NCI-H128 (cell line): Measurements from ENCODE around the gene MYRFL.
"Not testable (repeated sequence)": the region's sequence is repeated elsewhere in the genome, so short reads cannot be mapped to it uniquely, and the experiment has no call there.

Experiments used
- DNase-seq: peaks from one replicate; lab custom pipeline; 2025; ENCODE audit not compliant: unreplicated experiment; lab: John Stamatoyannopoulos, UW

MYRFL gene

DNA sequence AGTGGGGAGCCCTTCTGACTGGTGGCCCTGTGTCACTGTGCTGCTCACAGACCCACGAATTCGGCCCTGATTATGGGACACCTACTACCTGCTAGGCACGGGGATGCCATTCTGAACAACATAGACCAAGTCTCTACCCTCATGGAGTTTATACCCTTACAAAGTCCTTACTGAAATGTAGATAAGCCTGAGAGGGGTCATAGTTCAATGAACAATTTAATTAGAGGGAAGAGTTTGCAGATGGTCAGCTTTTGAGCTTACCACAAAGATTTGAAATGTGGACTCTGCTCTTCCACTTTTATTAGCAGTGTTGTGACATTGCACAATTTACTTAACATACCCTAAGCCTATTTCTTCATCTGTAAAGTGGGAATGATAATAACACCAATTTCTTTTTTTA lies 161.1 kb downstream of the MYRFL start:
- no peak for DNase-seq

DNA sequence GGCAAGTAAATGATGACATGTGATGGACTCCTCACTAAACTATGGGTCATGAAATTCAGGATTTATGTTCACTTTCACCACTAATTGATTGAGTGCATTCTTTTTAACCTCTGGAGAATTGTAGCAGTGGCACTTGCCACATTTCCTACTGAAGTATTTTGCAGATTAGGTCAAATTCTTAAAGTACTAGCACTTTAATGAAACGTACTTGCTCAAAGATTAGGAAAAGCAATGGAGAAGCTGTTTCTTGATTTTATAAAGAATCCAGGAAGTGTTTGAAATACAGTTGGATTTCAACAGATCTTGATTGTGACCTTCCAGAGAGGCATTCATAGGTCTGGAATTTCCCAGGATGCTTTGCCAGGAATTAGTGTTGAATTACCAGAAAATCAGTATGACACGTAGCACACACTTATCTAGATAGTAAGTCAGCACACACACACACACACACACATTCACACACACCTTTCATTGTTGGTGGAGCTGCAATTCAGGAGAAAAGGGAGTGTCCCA lies 162.6 kb downstream of the MYRFL start:
- no peak for DNase-seq

DNA sequence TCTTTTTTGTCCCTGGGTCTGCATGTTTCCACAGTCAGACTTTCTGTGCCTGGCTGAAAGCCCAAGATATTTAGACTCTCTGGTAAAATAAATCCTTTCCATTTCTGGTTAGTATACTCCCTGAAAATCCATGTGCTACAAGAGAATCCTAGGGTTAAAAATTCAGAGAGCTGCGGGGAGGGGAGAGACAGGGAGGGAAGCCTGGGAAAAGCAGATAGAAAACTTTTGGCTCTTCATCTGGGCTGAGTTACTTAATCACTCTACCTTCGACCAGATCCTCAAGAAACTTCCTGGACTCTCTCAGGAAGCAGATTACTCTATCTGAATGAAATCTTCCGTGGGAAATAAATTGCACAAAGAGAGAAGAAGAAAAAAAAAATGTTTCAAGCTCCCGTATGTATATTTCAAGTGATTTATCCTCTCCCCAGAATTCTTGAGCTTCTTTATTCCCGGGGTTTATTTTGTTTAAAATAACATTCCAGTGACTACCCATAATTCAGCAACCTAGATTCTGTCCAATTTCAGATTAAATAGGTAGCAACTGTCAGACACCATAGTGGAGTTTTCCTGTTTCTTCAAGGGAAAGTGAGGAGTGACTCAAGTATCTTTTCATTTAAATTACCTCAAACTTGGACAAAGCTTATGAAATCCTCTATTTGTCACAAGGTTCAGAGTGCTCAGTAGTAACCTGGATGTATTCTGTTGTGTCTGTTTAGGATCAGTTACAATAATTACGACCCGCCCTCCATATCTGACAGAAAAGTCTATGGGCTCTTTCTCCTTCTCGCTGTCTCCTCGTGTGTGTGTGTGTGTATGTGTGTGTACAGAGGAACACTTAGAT lies 163.7 kb downstream of the MYRFL start:
- DNase-seq, result no peak

DNA sequence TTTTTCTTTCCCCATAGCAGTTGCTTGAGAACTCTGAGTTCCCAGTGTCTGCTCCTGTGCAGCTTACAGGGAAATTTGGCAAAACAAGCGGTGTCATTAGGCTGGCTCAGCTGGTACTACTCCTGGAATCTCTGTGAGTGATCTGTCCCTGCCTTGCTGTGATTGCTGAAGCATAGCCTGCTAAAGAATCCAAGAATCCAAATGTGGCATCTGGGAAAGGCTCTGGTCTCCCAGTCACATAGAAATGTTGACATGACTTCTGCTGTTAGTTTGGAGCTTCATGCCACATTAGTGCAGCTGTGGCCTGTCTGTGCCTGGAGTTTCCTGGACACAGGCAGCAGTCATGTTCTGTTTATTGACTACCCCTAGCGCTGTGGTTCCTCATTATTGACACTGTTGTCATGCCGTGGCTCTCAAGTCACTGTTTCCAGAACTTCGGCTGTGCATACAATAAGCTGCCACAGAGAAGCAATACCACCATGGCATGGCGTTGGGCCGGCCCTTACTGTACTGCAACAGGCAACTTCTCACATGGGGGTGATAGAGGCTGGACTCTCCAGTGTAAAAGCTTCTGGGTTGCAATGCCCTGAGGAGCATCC lies 166.8 kb downstream of the MYRFL start:
- DNase-seq, result no peak

DNA sequence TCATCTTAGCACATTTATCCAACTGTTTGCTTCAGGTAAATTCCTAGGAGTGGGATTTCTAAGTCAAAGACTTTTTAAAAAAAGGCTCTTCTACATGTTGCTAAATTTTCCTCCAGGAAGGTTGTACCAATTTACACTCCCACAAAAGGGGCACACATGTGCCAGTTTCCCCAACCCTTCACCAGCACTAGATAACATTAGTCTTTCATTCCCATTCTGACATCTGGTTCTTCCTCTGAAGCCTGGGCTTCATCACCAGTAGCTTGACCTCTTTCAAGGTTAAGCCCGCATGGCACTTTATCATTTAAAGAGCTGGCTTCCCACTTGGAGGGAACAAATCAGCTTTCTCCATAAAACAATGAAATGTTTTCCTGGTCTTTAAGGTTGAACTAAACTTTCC lies 168.4 kb downstream of the MYRFL start:
- DNase-seq, result no peak

DNA sequence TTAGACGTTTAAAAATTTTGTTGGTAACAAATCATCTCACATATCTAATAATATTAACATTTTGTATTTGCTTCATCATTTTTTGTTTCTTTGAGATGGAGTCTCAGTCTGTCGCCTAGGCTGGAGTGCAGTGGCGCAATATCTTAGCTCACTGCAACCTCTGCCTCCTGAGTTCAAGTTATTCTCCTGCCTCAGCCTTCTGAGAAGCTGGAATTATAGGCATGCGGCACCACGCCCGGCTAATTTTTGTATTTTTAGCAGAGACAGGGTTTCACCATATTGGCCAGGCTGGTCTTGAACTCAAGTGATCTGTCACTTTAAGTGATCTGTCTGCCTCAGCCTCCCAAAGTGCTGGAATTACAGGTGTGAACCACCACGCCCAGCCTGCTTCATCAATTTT lies 169.1 kb downstream of the MYRFL start:
- not testable (repeated sequence) for DNase-seq

DNA sequence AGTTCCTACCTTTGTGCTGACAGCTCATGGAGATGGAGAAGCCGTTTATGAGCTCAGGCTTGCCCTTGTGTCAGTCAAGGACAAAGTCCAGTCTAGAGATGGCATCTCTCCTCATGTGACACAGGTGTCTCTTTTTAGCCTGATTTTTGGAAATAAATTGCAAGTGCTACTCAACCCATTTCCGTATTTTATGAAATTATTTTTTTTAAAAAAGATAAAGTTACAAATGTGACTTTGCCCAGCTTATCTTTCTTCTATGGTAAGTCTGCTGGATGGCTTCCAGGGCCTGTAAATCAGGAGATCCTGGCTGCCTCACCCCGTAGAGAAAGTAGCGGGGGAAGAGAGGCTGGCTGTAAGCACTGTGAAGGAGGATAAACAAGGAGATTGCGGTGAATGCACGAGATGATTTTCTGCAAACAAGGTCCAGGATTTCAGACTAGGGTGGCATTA lies 169.7 kb downstream of the MYRFL start:
- DNase-seq, result no peak

DNA sequence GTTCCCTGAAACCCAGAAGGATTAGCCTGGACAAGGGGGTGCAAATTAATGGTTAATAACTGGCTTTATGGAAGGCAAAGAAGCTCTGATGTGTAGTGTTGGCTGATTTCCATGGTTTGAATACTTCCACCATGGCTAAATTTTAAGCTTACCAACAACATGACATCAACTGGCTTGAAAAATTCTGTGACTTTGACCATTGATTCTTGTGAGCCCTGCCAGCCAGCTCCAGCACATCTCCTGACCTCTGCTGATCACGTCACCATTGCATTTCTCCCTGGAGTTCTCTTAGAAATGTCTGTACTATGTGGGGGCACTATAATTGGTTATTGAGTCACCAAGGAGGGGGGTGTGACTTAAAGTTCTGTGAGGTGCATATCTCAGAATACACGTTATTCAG lies 171.2 kb downstream of the MYRFL start:
- no peak for DNase-seq

DNA sequence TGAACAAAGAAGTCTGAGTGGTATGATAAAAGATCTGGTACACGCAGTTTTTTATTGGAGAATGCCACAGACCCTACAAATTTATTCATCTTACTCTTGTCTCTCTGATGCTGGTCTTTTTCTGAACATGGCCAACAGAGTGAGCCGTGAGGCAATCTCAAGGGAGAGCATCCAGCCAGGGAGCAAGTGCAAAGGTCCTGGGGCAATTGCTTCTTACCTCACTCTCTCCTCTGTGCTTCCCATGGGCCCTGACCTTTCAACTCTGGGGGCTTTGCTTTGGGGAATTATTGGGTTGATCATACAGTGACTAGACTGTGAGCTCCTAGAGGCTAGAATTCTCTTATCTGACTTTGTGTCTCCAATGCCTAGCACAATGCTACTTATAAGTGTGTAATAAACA lies 171.7 kb downstream of the MYRFL start:
- no peak for DNase-seq

DNA sequence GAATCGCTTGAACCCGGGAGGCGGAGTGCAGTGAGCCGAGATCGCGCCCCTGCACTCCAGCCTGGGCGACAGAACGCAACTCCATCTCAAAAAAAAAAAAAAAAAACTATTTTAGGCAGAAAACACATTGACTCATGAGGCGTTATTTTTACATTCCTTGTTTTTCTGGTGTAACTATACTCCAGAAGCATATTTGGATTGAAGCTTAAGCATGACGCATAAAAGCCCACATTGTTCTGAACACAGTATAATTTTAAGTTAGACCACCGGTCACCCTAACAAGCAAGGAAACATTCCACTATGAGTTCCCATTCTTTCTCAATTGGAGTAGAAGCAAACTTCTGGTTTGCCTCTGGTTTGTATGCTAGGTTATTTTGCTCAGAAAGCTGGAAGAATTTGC lies 173.0 kb downstream of the MYRFL start:
- DNase-seq, result no peak

DNA sequence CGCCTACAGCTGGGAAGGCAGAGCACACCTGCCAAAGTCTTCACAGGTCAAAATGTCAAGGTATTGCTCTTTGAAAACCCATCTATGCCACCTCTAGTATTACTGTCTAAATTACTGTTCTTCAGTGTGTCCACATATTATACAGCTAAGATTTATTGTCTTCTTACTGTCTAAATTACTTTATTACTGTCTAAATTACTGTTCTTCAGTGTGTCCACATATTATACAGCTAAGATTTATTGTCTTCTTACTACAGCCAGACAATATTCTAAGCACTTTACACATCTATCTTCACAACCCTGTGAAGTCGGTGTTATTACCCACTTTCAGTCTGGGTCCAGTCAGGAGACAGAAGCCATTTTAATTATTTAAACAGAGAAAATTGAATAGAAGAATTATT lies 173.9 kb downstream of the MYRFL start:
- DNase-seq, result no peak

DNA sequence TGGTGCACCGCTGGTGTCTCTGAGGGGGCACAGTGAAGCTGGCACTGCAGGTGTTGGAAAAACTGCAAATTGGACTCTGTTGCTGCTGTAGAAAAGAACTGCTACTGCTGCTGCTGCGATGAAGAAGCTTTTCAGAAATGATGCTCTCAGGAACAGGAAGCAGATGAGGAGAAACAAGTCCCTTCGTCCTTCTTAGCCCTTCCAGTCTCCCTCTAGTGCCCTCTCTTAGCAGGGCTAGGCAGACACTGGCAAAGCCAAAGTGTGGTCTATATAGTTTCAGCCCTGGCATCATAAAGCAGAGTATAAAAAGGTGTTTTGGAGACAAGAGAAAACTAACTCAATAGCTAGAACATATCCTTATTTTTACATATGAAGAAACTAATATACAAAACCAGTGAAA lies 174.5 kb downstream of the MYRFL start:
- DNase-seq, result no peak

DNA sequence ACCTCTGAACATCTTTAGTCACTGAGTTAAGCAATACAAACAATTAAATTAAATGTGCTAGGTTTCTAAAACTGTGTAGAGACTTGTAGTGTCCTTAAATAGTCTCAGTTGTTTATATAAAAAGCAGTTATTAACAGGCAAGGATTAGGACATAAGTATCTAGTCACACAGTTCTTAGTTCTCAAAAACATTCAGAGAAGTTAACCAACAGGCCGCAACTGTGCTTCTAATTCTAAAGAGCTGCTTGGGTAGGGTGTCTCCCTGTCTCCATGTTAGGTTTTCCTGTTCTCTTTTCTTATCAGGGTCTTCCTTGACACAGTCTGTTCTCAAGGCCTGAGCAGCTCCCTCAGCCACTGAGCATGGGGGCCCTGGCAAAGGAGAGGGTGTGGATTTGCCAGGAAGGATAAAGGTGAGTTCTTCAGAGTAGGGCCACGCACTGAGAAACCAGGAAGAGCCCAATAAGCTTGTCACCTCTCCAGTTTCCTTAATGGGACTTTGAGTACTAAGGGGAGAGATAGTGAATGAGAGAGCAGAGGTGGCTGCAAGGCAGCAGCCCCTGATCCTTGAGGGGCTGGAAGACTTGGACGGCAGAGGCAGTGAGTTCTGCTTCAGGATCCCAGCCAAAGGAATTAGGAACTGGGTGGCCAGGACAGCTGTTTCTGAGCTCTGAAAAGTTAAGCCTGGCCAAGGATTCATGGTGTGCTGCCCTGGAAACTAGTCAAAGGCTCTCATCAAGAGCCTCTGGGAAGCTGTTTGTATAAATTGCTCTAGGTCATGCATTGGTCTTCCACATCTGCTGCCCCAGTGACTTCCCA lies 177.3 kb downstream of the MYRFL start:
- no peak for DNase-seq

DNA sequence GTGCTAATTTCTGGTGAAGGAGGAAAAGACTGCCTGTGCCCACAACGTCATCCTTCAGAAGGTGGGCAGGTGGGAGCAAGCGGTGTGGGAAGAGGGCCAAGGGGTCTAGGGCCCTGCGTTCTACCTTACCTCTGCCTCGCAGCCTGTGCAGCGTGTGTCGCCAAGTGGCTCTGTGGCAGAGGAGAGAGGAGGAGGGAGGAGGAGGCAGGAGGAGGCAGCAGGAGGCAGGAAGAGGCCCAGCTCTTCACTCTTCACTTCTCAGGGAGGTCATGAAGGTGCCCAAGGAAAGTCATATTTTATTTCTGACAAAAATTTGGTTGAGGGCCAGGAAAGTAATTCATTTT lies 177.9 kb downstream of the MYRFL start:
- DNase-seq, result no peak

DNA sequence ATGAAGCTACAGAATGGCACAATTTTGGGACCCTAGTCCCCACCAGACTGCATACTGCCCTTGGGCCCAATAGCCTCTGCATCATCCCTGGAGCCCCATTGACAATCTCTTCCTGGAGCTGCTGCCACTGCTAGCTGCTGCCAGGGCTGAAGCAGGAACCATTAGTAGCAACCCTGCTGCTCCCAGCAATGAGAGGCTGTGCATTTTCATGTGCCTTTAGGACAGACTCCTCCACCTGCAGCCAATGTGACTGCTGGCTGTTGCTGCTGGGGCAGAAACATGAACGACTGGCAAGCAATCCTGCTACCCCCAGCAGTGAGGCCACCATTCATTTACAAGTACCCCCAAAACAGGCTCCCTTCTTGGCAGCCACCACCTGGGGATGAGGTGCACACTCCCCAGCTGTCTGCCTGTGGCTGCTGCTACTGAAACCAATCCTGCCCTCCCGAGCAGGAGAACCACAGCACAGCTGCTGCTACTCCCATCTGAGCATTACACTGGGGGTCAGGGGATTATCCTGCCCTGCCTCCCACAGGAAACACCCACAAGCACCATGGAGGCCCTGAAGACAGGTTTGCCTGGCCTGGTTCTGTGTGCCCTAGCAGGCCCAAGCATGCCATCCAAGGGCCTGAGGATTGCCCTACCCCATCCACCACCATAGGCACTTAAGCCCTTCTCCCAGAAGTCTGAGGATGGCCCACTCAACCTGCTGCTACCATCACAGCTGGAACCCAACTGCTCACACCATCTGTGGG lies 181.0 kb downstream of the MYRFL start:
- DNase-seq, result no peak

DNA sequence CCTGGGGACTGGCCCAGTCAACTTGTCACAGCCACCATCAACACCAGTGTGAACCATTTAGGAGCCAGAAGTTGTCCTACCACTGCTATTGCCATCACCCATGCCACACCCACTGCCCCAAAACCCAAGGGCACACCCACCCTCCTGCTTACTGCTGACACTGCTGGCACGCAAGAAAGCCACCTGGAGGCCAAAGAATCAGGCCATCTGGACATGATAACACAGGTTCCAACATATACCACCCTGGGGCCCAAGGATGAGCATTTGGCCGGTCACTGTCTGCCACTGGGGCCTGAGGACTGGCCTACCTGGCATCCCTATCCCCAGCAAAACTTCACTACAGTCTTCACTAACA lies 181.6 kb downstream of the MYRFL start:
- DNase-seq, result no peak

DNA sequence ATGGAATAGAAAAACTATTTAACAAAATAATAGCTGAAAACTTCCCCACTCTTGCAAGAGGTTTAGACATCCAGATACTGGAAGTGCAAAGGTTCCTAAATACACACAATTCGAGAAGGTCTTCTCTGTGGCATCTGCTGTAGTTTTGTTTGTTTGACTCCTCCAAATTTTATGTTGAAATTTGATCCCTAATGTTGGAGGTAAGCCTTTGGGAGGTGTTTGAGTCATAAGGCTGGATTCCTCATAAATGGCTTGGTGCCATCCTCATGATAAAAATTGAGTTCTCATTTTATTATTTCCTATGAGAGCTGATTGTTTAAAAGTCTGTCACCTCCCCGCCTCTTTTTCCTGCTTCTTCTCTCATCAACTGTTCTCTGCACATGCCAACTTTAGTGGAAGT lies 182.7 kb downstream of the MYRFL start:
- DNase-seq, result no peak
